ENCODE data around the gene GNRHR. TPM values are rescaled to one million over a fixed set of nuclear protein-coding genes. Genes with fewer than 3 reads are reported as not detected.
"Not testable (repeated sequence)": the region's sequence is repeated elsewhere in the genome, so short reads cannot be mapped to it uniquely, and the experiment has no call there.

Gene GNRHR
- total RNA-seq, 2 experiments from 2014 or later: not detected

DNA sequence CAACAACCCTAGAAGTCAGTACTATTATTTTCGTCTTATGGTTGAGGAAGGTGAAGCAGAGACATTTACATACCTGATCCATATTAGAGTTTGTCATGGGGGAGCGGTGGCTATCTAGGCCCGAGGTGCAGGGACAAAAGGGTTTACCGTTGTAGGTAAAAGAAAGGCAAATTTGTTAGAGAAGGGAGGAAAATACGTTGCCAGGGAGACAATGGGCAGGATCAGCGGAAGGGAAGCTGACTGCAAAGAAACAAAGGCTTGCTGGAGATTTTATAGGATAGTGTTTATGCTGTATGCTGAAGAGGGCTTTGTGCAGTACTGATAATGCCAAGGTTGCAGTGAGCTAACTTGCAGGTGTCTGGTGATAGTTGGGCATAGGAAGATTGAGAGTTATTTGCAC is 2.8 kb upstream of the GNRHR start:
- POLR2A ChIA-PET; H3K9me3 Mint-ChIP-seq (ENCODE audit: low read depth); H3K27ac Mint-ChIP-seq; H3K36me3 Mint-ChIP-seq (ENCODE audit: low read depth); intact Hi-C loops (cut with DNase I, micrococcal nuclease); ATAC-seq; H3K4me1 Mint-ChIP-seq; H3K4me3 Mint-ChIP-seq; H3K27me3 Mint-ChIP-seq; DNase-seq: not testable (repeated sequence)
- CTCF ChIA-PET: interaction anchor here (0.6 to 3.0 kb wide), 3 partner anchors 10 to 1184 kb away, joined by 3 to 24 read pairs (median 3); no protein-coding TSS in a partner anchor

GRCh38 chr4:67755974-67756373 is 1.8 kb upstream of the GNRHR start:
- POLR2A ChIA-PET: no interaction called here
- Mint-ChIP-seq H3K36me3 (ENCODE audit: low read depth) (no peaks in the 10 kb centered on the region), H3K27ac (no peak overlapping the region), H3K4me1 (no peaks in the 10 kb centered on the region), H3K27me3 (no peaks in the 10 kb centered on the region), H3K4me3 (no peak overlapping the region), H3K9me3 (ENCODE audit: low read depth) (no peaks in the 10 kb centered on the region)
- intact Hi-C loops (cut with DNase I, micrococcal nuclease): no loop called here
- ATAC-seq (no peak), DNase-seq (no peak)
- CTCF ChIA-PET: interaction anchor here (0.8 to 3.0 kb wide), 2 partner anchors 10 to 11 kb away, joined by 3 to 24 read pairs; no protein-coding TSS in a partner anchor

DNA sequence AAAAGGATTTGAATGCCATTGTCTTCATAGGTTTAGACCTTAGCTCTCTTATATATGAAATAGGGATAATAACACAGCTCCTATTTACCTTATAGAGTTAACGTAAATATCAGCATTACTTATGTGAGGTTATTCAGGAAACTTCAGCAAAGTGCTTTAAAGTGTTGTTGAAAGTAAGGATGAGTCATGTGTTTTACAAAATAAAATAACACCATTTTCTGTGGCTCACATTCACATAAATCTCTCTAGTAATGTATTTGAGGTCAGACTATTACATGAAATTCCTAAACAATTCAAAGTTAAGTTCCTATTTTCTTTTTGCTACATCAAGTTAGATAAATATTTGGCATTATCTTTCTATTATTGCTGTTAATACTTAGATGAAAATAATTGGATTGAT is 2.9 kb downstream of the GNRHR start:
- Mint-ChIP-seq H3K36me3 (ENCODE audit: low read depth) (no peaks in the 10 kb centered on the region), H3K4me3 (no peak overlapping the region), H3K27me3 (no peaks in the 10 kb centered on the region), H3K9me3 (ENCODE audit: low read depth) (no peaks in the 10 kb centered on the region), H3K4me1 (peaks cover 8% of the 10 kb centered on the region), H3K27ac (no peak overlapping the region)
- ChIA-PET POLR2A (no interaction called here), CTCF (no interaction called here)
- DNase-seq (no peak), ATAC-seq (no peak)
- intact Hi-C loops (cut with DNase I, micrococcal nuclease): no loop called here

DNA sequence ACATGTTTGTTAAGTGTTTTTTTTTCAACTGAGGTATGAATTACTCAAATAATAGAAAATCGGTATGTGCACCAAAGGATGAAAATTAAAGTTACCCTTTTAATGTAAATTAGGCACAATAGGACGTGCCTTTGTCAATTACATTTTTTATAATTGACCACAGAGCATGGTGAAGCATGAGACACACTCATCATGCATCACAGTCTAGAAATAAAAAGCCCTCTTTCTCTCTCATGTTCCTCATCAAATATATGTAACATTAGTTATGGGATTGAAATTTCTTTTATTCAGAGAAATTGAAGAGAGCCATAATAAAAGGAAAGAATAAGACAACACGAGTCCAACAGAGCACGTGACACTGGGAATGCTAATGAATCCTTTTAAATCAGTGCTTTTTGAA is 3.5 kb downstream of the GNRHR start:
- no peaks in the 10 kb centered on the region for H3K27me3 Mint-ChIP-seq
- no peaks in the 10 kb centered on the region for H3K36me3 Mint-ChIP-seq (ENCODE audit: low read depth)
- no peak for DNase-seq
- H3K4me1 Mint-ChIP-seq: peaks cover 8% of the 10 kb centered on the region
- H3K4me3 Mint-ChIP-seq: no peak overlapping the region
- ChIA-PET POLR2A (no interaction called here), CTCF (interaction anchor here (0.6 kb wide), 1 partner anchor 582 kb away, joined by 3 read pairs; no protein-coding TSS in a partner anchor)
- H3K9me3 Mint-ChIP-seq (ENCODE audit: low read depth): no peaks in the 10 kb centered on the region
- ATAC-seq: no peak
- no peak overlapping the region for H3K27ac Mint-ChIP-seq
- intact Hi-C loops (cut with DNase I, micrococcal nuclease): no loop called here

DNA sequence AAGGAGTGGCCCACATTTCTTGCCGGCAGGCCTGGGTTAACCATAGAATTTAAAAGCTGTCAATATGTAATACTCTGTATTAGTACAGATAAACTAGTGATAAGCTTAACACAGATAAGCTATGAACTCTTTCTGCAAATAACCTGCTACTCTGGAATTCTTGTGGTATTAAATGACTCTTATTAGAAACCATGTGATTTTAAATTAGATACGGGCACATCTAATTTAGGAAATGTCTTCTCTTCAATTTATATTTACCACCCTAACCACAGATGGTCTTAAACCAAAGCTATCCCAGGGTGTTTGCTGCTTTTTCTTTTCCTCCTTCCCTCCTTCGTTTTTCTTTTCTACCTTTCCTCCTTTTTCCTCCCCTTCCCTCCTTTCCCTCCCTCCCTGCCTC is 4.9 kb downstream of the GNRHR start:
- Mint-ChIP-seq H3K4me3 (no peak overlapping the region), H3K4me1 (peaks cover 8% of the 10 kb centered on the region), H3K27ac (no peak overlapping the region), H3K9me3 (ENCODE audit: low read depth) (no peaks in the 10 kb centered on the region), H3K36me3 (ENCODE audit: low read depth) (no peaks in the 10 kb centered on the region), H3K27me3 (no peaks in the 10 kb centered on the region)
- DNase-seq (no peak), ATAC-seq (no peak)
- ChIA-PET POLR2A (no interaction called here), CTCF (interaction anchor here (2.3 kb wide), 1 partner anchor 17 kb away, joined by 8 read pairs; no protein-coding TSS in a partner anchor)
- intact Hi-C loops (cut with DNase I, micrococcal nuclease): loop anchor here (5.0 kb wide), 3 partner anchors 47 to 428 kb away; partner anchors contain the start of gene UBA6 (in 1 of the 2)

GRCh38 chr4:67746797-67747495 is 7.2 kb downstream of the GNRHR start:
- H3K27ac Mint-ChIP-seq: peak overlapping the region; percentile 77
- peak overlapping the region; percentile 5 for H3K4me3 Mint-ChIP-seq
- DNase-seq (no peak), ATAC-seq (peak; percentile 78)
- H3K9me3 Mint-ChIP-seq (ENCODE audit: low read depth): no peaks in the 10 kb centered on the region
- H3K36me3 Mint-ChIP-seq (ENCODE audit: low read depth): no peaks in the 10 kb centered on the region
- intact Hi-C loops (cut with DNase I, micrococcal nuclease): loop anchor here (1.0 to 5.0 kb wide), 7 partner anchors 45 to 430 kb away; partner anchors contain the start of gene UBA6 (in 2 of the 2)
- peaks cover 11% of the 10 kb centered on the region for H3K4me1 Mint-ChIP-seq
- no peaks in the 10 kb centered on the region for H3K27me3 Mint-ChIP-seq
- ChIA-PET CTCF (interaction anchor here (0.5 to 2.9 kb wide), 40 partner anchors 9 to 429 kb away, joined by 3 to 24 read pairs (median 4); partner anchors contain the start of genes CENPC and UBA6), POLR2A (no interaction called here)

- H3K4me3 Mint-ChIP-seq: no peak overlapping the region
- ATAC-seq: no peak
- no peak overlapping the region for H3K27ac Mint-ChIP-seq
- intact Hi-C loops (cut with DNase I, micrococcal nuclease): loop anchor here (5.0 kb wide), 3 partner anchors 42 to 433 kb away; partner anchors contain the start of gene UBA6 (in 1 of the 2)
- no peak for DNase-seq
- H3K36me3 Mint-ChIP-seq (ENCODE audit: low read depth): no peaks in the 10 kb centered on the region
- ChIA-PET CTCF (interaction anchor here (0.6 to 2.9 kb wide), 7 partner anchors 10 to 431 kb away, joined by 3 to 24 read pairs (median 4); no protein-coding TSS in a partner anchor), POLR2A (no interaction called here)
- no peaks in the 10 kb centered on the region for H3K27me3 Mint-ChIP-seq
- H3K4me1 Mint-ChIP-seq: peaks cover 11% of the 10 kb centered on the region
- H3K9me3 Mint-ChIP-seq (ENCODE audit: low read depth): no peaks in the 10 kb centered on the region
Observed at GRCh38 chr4:67744561-67745283, 9.5 kb downstream of the GNRHR start.

DNA sequence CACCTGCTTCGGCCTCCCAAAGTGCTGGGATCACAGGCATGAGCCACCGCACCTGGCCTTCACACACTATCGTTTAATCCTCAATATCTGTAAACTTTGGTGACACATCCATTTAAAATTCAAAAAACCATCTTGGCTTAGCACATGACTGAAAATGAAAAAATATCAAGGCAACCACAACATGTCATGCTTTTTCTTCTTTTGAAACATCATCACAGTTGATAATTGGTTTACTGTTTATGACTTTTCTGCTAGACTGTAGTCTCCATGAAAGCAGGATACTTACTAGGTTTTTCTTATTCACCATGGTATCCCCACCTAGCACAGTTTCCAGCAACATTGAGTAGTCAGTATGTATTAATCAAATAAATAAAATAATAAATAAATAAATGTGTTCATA is 11.0 kb downstream of the GNRHR start:
- peaks cover 11% of the 10 kb centered on the region for H3K4me1 Mint-ChIP-seq
- no peak overlapping the region for H3K27ac Mint-ChIP-seq
- intact Hi-C loops (cut with DNase I, micrococcal nuclease): no loop called here
- DNase-seq (no peak), ATAC-seq (peak; percentile 47)
- CTCF ChIA-PET: no interaction called here
- no peaks in the 10 kb centered on the region for H3K27me3 Mint-ChIP-seq
- H3K9me3 Mint-ChIP-seq (ENCODE audit: low read depth): no peaks in the 10 kb centered on the region
- no peaks in the 10 kb centered on the region for H3K36me3 Mint-ChIP-seq (ENCODE audit: low read depth)
- POLR2A ChIA-PET: no interaction called here
- no peak overlapping the region for H3K4me3 Mint-ChIP-seq

- Mint-ChIP-seq H3K9me3 (ENCODE audit: low read depth) (no peaks in the 10 kb centered on the region), H3K4me1 (no peaks in the 10 kb centered on the region), H3K27ac (no peak overlapping the region), H3K36me3 (ENCODE audit: low read depth) (peaks cover 5% of the 10 kb centered on the region), H3K4me3 (no peak overlapping the region), H3K27me3 (no peaks in the 10 kb centered on the region)
- POLR2A ChIA-PET: no interaction called here
- no peak for DNase-seq
- CTCF ChIA-PET: interaction anchor here (1.2 kb wide), 1 partner anchor 10 kb away, joined by 4 read pairs; no protein-coding TSS in a partner anchor
- ATAC-seq: no peak
- intact Hi-C loops (cut with DNase I, micrococcal nuclease): no loop called here
Observed at GRCh38 chr4:67736262-67736661, 17.9 kb downstream of the GNRHR start.

DNA sequence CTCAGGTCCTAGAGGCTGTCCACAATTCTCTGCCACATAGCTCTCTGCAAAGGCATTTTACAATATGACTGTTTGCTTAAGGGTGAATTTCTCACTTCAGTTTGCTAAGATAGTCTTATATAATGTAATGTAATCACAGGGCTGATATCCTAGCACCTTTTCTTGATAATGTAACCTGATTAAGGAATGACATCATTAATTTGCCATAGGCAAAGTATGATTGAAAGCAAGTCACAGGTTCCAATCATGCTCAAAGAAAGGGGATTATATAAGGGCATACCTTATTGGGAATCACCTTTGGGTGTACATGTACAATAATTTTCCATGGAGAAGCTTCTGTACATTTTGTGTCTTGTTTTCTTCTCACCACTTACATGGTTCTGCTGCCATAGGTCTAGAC is 18.9 kb downstream of the GNRHR start:
- H3K27me3 Mint-ChIP-seq: no peaks in the 10 kb centered on the region
- peaks cover 6% of the 10 kb centered on the region for H3K36me3 Mint-ChIP-seq (ENCODE audit: low read depth)
- POLR2A ChIA-PET: no interaction called here
- ATAC-seq (no peak), DNase-seq (no peak)
- H3K4me3 Mint-ChIP-seq: no peak overlapping the region
- H3K27ac Mint-ChIP-seq: no peak overlapping the region
- H3K4me1 Mint-ChIP-seq: no peaks in the 10 kb centered on the region
- CTCF ChIA-PET: interaction anchor here (1.7 kb wide), 1 partner anchor 9 kb away, joined by 4 read pairs; no protein-coding TSS in a partner anchor
- intact Hi-C loops (cut with DNase I, micrococcal nuclease): no loop called here
- H3K9me3 Mint-ChIP-seq (ENCODE audit: low read depth): no peaks in the 10 kb centered on the region

- DNase-seq; ATAC-seq; H3K27me3 Mint-ChIP-seq; POLR2A ChIA-PET; H3K27ac Mint-ChIP-seq; H3K4me3 Mint-ChIP-seq; H3K9me3 Mint-ChIP-seq (ENCODE audit: low read depth); H3K4me1 Mint-ChIP-seq; CTCF ChIA-PET; H3K36me3 Mint-ChIP-seq (ENCODE audit: low read depth); intact Hi-C loops (cut with DNase I, micrococcal nuclease): not testable (repeated sequence)
Observed at GRCh38 chr4:67730511-67730910, 23.7 kb downstream of the GNRHR start.

Data from activated CD4-positive, alpha-beta T cell treated with anti-CD3 and anti-CD28 coated beads for 36 hours (primary cell).